ENCODE data around the gene ZNF304. TPM values are rescaled to one million over a fixed set of nuclear protein-coding genes. Genes with fewer than 3 reads are reported as not detected.
A peak's percentile ranks its signal among the peaks of the same experiment; 100 is the strongest.

Gene ZNF304
- total RNA-seq (2021) = 10.2 and 11.0 TPM in 2 replicates
- Bru-seq, nascent RNA = percentile 75 among the genes with signal in this experiment
- BruChase-seq, experiment 1, labeled RNA remaining after a 2-hour chase = percentile 90 among the genes with signal in this experiment
- percentile 73 among the genes with signal in this experiment for BruChase-seq, experiment 2, labeled RNA remaining after a 6-hour chase
- long read RNA-seq, full-length matches to known transcripts = 17 of 17 reads
- long read RNA-seq, partial matches to known transcripts = 0 of 17 reads
- long read RNA-seq, other reads (novel, unspliced or antisense) = 0 of 17 reads

GRCh38 chr19:57350877-57351805, at the start of gene ZNF304:
ZNF304 (plus strand) TSS chr19:57351271; CDS start chr19:57351665, 394 bp downstream.
- no peak for TF ChIP-seq EZH2 (IDR thresholded peaks at IDR 0.05; ENCODE audit: borderline replicate concordance, low read depth, low read length, poor library complexity, severe bottlenecking)
- no peak for TF ChIP-seq CTCF (conservative IDR thresholded peaks at IDR 0.05; ENCODE audit: low read depth, low read length)
- peaks cover 6% of the 10 kb centered on the region for H3K4me1 ChIP-seq (ENCODE audit: insufficient read depth, low read length, poor library complexity, severe bottlenecking)
- H3K27me3 ChIP-seq (replicated peaks; ENCODE audit: insufficient read depth, low read depth, low read length, poor library complexity) = no peaks in the 10 kb centered on the region
- H3K9me3 ChIP-seq (ENCODE audit: low read depth, low read length, poor library complexity, severe bottlenecking) = no peaks in the 10 kb centered on the region
- H3K36me3 ChIP-seq (ENCODE audit: insufficient read depth, low read length, poor library complexity, severe bottlenecking) = peaks cover 20% of the 10 kb centered on the region
- ChIA-PET POLR2A (ENCODE audit: low non-redundant PET) (interaction anchor here (0.5 to 0.7 kb wide), 3 partner anchors 30 to 1228 kb away, joined by 3 to 4 read pairs (median 3); partner anchors contain the start of gene ZNF606), CTCF (no interaction called here)
- intact Hi-C loops (cut with micrococcal nuclease; ENCODE audit: unreplicated experiment) = no loop called here
- peak within 1 kb of the TSS; percentile 80 for H3K27ac ChIP-seq (ENCODE audit: low read depth, low read length, poor library complexity, severe bottlenecking)
- peak; percentile 98 for DNase-seq (ENCODE audit: low spot score)
- peak within 1 kb of the TSS; percentile 94 for H3K4me3 ChIP-seq (ENCODE audit: low read depth, low read length, poor library complexity, severe bottlenecking)
- no TSS peak for BruUV-seq (replicated peaks)

- Histone ChIP-seq H3K27me3 (replicated peaks; ENCODE audit: insufficient read depth, low read depth, low read length, poor library complexity) (no peaks in the 10 kb centered on the region), H3K4me1 (ENCODE audit: insufficient read depth, low read length, poor library complexity, severe bottlenecking) (peaks cover 9% of the 10 kb centered on the region), H3K27ac (ENCODE audit: low read depth, low read length, poor library complexity, severe bottlenecking) (peak overlapping the region; percentile 26), H3K36me3 (ENCODE audit: insufficient read depth, low read length, poor library complexity, severe bottlenecking) (peaks cover 38% of the 10 kb centered on the region), H3K4me3 (ENCODE audit: low read depth, low read length, poor library complexity, severe bottlenecking) (no peak overlapping the region), H3K9me3 (ENCODE audit: low read depth, low read length, poor library complexity, severe bottlenecking) (no peaks in the 10 kb centered on the region)
- POLR2A ChIA-PET (ENCODE audit: low non-redundant PET) = no interaction called here
- CTCF ChIA-PET = no interaction called here
- intact Hi-C loops (cut with micrococcal nuclease; ENCODE audit: unreplicated experiment) = no loop called here
- no peak for TF ChIP-seq EZH2 (IDR thresholded peaks at IDR 0.05; ENCODE audit: borderline replicate concordance, low read depth, low read length, poor library complexity, severe bottlenecking)
- no peak for TF ChIP-seq CTCF (conservative IDR thresholded peaks at IDR 0.05; ENCODE audit: low read depth, low read length)
- DNase-seq (ENCODE audit: low spot score) = peak; percentile 83
- no TSS peak for BruUV-seq (replicated peaks)
These were observed 49.0 kb upstream of the ZNF304 start for GRCh38 chr19:57302020-57302465.

GRCh38 chr19:57302727-57303401, 48.2 kb upstream of the ZNF304 start:
- H3K36me3 ChIP-seq (ENCODE audit: insufficient read depth, low read length, poor library complexity, severe bottlenecking) = peaks cover 34% of the 10 kb centered on the region
- intact Hi-C loops (cut with micrococcal nuclease; ENCODE audit: unreplicated experiment) = no loop called here
- POLR2A ChIA-PET (ENCODE audit: low non-redundant PET) = no interaction called here

More at GRCh38 chr19:57302727-57303401, 48.2 kb upstream of the ZNF304 start:
- H3K4me3 ChIP-seq (ENCODE audit: low read depth, low read length, poor library complexity, severe bottlenecking) = no peak overlapping the region
- H3K4me1 ChIP-seq (ENCODE audit: insufficient read depth, low read length, poor library complexity, severe bottlenecking) = peaks cover 9% of the 10 kb centered on the region
- TF ChIP-seq CTCF (conservative IDR thresholded peaks at IDR 0.05; ENCODE audit: low read depth, low read length) (no peak), EZH2 (IDR thresholded peaks at IDR 0.05; ENCODE audit: borderline replicate concordance, low read depth, low read length, poor library complexity, severe bottlenecking) (no peak)
- peak overlapping the region; percentile 26 for H3K27ac ChIP-seq (ENCODE audit: low read depth, low read length, poor library complexity, severe bottlenecking)
- no TSS peak for BruUV-seq (replicated peaks)
- no peaks in the 10 kb centered on the region for H3K9me3 ChIP-seq (ENCODE audit: low read depth, low read length, poor library complexity, severe bottlenecking)
- DNase-seq (ENCODE audit: low spot score) = no peak
- CTCF ChIA-PET = no interaction called here
- H3K27me3 ChIP-seq (replicated peaks; ENCODE audit: insufficient read depth, low read depth, low read length, poor library complexity) = no peaks in the 10 kb centered on the region

Measured in A673 (cell line).